Fibroblast of the aortic adventitia (primary cell): ENCODE results near the gene DNAJC7. TPM values are rescaled to one million over a fixed set of nuclear protein-coding genes. Genes with fewer than 3 reads are reported as not detected.

Source experiments
- DNase-seq: peaks from one replicate; pipeline ENCODE4 v3.0.0-alpha.2; 2010; ENCODE audit warnings: low read depth
- H3K4me3 ChIP-seq: 2 replicates; pipeline ENCODE4 v1.5.1; 2011; ENCODE audit warnings: low read depth, mild to moderate bottlenecking, control low read depth, low read length, moderate library complexity
- total RNA-seq: library from RNA; depleted of rRNA; stranded (reverse); fragments of >200 nt; gene quantifications from 2 replicates; pipeline ENCODE4 v1.2.3, GENCODE V29; 2012; ENCODE audit warnings: low replicate concordance
- TF ChIP-seq, protein P1 (sequence below): IDR thresholded peaks from 2 replicates; pipeline ENCODE4 v1.5.1; 2011; ENCODE audit warnings: mild to moderate bottlenecking, low read length, control low read depth, inconsistent platforms; ENCODE audit not compliant: insufficient read depth

The DNAJC7 gene, protein sequence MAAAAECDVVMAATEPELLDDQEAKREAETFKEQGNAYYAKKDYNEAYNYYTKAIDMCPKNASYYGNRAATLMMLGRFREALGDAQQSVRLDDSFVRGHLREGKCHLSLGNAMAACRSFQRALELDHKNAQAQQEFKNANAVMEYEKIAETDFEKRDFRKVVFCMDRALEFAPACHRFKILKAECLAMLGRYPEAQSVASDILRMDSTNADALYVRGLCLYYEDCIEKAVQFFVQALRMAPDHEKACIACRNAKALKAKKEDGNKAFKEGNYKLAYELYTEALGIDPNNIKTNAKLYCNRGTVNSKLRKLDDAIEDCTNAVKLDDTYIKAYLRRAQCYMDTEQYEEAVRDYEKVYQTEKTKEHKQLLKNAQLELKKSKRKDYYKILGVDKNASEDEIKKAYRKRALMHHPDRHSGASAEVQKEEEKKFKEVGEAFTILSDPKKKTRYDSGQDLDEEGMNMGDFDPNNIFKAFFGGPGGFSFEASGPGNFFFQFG
- total RNA-seq = 58.0 and 131 TPM in 2 replicates

DNA sequence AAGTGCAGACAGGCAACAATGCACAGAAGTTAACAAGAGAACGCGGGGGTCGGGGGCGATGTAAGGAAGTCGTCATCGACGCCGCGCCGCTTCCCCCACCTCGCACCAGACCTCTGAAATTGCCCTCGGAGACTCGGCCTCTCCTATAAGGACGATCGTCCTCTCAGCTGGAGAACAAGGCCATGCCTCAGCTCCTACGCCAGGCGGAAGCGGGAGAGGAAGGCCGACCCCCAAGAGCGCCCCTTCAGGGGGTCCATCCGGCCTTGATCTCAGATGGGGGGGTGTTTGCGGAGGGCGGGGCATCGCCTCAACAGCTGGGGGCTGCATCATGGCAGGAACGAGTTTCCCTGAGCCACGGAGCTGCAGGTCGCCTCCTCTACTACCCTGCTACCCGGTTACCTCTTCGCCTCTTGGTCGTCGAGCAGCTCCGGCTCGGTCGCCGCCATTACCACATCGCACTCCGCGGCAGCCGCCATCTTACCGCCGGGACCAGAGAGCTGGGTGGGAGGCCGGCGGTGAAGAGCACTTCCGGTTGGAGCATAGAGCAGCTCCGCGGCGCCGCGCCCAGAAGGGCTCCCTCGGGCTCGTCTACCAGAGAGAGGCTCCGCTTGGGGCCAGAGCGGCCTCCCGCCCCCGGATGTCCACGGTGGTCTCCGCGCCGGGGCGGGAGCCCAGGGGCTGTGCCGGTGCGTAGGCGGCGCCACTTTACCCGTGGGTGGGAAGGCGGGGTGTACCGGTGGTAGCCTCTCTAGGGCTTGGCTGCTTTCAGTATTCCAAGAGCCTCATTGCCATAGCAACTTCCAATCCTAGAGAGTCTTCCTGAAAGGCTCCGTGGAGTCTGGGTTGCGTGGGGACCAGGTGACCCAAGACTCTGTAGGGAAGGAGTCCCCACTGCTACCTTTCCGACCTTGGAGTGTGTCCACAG, at the start of gene DNAJC7:
Gene DNAJC7, minus strand, starts transcription at position 499 of the 925 bp plus-strand sequence. Its CDS starts 23 bp downstream, at position 476.
- peak; percentile 88 for DNase-seq
- peak within 1 kb of the TSS; percentile 98 for H3K4me3 ChIP-seq
- TF ChIP-seq, protein P1, sequence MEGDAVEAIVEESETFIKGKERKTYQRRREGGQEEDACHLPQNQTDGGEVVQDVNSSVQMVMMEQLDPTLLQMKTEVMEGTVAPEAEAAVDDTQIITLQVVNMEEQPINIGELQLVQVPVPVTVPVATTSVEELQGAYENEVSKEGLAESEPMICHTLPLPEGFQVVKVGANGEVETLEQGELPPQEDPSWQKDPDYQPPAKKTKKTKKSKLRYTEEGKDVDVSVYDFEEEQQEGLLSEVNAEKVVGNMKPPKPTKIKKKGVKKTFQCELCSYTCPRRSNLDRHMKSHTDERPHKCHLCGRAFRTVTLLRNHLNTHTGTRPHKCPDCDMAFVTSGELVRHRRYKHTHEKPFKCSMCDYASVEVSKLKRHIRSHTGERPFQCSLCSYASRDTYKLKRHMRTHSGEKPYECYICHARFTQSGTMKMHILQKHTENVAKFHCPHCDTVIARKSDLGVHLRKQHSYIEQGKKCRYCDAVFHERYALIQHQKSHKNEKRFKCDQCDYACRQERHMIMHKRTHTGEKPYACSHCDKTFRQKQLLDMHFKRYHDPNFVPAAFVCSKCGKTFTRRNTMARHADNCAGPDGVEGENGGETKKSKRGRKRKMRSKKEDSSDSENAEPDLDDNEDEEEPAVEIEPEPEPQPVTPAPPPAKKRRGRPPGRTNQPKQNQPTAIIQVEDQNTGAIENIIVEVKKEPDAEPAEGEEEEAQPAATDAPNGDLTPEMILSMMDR = no peak

DNA sequence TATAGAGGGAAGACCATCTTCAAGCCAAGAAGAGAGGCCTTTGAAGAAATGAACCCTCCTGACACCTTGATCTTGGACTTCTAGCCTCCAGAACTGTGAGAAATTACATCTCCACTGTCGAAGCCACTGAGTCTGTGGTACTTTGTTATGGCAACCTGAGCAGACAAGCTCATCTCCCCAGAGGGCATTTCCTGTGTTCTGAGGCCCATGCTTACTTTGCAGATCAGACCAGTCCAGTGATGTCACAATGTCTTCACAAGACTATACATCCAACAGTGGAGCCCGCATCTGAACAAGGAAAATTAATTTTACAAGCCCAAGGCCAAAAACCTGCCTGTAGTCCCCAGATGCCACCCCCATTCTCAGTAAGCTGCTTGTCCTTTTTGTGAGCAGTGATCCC, 48.0 kb upstream of the DNAJC7 start:
- DNase-seq = no peak
- TF ChIP-seq, protein P1 = no peak
- no peak overlapping the region for H3K4me3 ChIP-seq

DNA sequence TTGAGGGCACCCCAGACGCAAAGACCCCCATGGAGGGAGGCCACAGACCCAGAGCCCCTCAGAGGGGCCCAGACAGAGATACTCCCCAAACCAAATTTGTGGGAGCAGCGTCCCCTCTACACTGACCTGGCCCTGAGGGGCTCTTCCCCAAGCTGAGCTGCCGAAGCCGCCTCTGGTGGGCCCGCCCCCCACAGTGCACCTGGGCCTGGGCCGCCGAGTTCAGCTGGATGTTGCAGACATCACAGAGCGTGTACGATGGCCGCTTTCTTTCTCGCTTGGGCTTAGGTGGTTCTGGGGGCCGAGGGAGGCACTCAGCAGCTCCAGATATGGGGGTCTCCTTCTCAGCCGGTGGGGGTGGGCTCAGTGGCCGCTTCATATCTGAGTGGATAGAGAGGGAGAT, 45.4 kb upstream of the DNAJC7 start:
- no peak overlapping the region for H3K4me3 ChIP-seq
- TF ChIP-seq, protein P1 = no peak
- no peak for DNase-seq

DNA sequence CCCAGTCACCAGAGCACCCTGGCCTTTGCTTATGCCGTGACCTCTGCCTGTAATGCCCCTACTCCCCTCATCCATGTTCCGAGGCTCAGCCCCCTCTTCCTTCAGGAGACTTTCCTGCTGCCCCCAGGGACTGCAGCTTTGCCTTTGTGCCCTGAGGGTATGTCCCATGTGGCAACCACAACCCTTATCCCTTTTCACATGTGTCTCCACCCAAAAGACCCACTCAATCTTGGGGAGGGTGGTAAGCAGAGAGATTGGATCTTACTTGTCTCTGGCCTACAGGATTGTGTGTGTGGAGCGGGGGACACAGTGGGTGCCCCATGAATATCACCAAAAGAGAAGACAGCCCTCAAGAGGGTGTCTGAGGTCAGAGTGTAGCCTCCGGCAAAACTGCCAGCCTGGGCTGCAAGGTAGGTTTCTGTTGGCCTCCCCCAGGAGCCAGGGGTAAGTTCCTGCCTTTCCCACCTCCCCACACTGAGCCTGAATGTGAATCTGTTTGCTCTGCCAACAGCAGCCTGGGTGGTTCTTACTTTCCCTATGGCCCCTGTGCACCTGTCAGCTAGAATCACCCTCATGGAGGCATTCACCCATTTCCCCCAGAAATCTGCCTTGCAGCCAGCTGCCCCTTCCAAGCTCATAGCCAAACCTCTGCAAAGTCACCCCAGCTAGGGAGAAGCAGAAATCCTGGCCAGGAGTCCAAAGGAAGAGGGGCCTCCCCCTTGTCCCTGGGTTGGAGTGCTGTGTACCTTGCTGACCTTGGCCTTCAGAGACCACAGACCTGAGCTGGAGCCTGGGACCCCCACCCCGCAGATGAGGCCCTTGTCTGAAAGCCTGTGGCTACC, 44.6 kb upstream of the DNAJC7 start:
- no peak overlapping the region for H3K4me3 ChIP-seq
- TF ChIP-seq, protein P1 = no peak
- DNase-seq = no peak

DNA sequence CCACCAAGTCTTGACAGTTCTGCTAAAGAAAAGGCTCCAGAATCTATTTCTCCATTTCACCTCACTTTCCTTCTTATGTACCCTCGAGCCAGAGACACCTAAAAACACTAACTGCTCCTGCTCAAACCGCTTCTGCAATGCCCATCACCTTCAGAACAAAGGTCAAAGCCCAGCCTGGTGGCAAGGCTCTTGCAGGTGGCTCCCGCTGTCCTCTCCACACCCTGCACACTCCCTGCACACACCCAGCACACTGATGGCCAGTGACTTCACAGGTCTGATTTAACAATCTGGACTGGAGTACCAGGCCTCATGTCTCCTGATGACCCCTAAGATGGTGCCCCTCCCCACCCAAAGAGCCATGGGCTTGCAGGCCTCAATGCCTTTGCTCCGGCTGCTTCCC, 43.0 kb upstream of the DNAJC7 start:
- DNase-seq = no peak
- TF ChIP-seq, protein P1 = no peak
- no peak overlapping the region for H3K4me3 ChIP-seq

DNA sequence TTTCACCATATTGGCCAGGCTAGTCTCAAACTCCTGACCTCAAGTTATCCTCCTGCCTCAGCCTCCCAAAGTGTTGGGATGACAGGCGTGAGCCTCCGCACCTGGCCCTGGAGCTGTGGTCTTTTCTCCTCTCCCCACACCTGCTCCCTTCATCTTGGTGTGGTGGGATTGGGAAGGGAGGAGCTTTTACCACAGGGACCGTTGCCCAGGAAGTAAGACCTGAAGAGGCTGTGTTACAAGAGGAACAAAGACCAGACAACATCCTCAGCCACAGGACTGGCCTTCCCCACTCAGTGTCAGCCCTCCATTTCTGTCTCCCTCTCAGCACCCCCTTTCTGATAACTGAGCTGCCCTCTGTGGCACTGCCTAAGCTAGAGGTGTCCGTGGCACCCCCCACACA, 42.6 kb upstream of the DNAJC7 start:
- DNase-seq = no peak
- TF ChIP-seq, protein P1 = no peak

More for the DNA sequence above, 42.6 kb upstream of the DNAJC7 start:
- no peak overlapping the region for H3K4me3 ChIP-seq
